WTC11 (cell line): ENCODE measurements around the gene VWA5B1. TPM values are rescaled to one million over a fixed set of nuclear protein-coding genes. Genes with fewer than 3 reads are reported as not detected.

Source experiments
- ARID4B ChIP-seq: sonication (generic); formaldehyde crosslinking; IDR thresholded peaks from 2 replicates; pipeline ENCODE4 v1.8.0; 2023; ENCODE audit warnings: missing genetic modification reagents, mild to moderate bottlenecking, borderline replicate concordance
- ATF1 ChIP-seq: sonication (generic); formaldehyde crosslinking; IDR thresholded peaks from 2 replicates; pipeline ENCODE4 v1.8.1; 2023; ENCODE audit warnings: mild to moderate bottlenecking, moderate library complexity, missing genetic modification reagents
- E2F5 ChIP-seq: sonication (generic); formaldehyde crosslinking; IDR thresholded peaks from 2 replicates; pipeline ENCODE4 v1.8.1; 2022; ENCODE audit warnings: mild to moderate bottlenecking, moderate library complexity, missing genetic modification reagents
- ERG ChIP-seq: fragments of 250-450 bp; sonication (Bioruptor Pico); IDR thresholded peaks from 2 replicates; pipeline ENCODE4 v1.8.0; 2021; ENCODE audit warnings: mild to moderate bottlenecking
- FOXP1 ChIP-seq: sonication (generic); formaldehyde crosslinking; IDR thresholded peaks from 2 replicates; pipeline ENCODE4 v1.8.0; 2022; ENCODE audit warnings: missing genetic modification reagents, mild to moderate bottlenecking, moderate library complexity, borderline replicate concordance
- GTF2I ChIP-seq: fragments of 250-450 bp; sonication (Bioruptor Pico); conservative IDR thresholded peaks from 2 replicates; pipeline ENCODE4 v1.4.0; 2021; ENCODE audit warnings: mild to moderate bottlenecking
- HMGXB4 ChIP-seq: sonication (generic); formaldehyde crosslinking; IDR thresholded peaks from 2 replicates; pipeline ENCODE4 v1.8.1; 2023; ENCODE audit warnings: mild to moderate bottlenecking, moderate library complexity, missing genetic modification reagents
- IRF1 ChIP-seq: sonication (generic); formaldehyde crosslinking; IDR thresholded peaks from 2 replicates; pipeline ENCODE4 v1.8.0; 2023; ENCODE audit warnings: missing genetic modification reagents
- MYBL2 ChIP-seq: sonication (generic); formaldehyde crosslinking; IDR thresholded peaks from 2 replicates; pipeline ENCODE4 v1.8.1; 2023; ENCODE audit warnings: mild to moderate bottlenecking, moderate library complexity, missing genetic modification reagents
- NFATC4 ChIP-seq: fragments of 250-450 bp; sonication (Bioruptor Pico); IDR thresholded peaks from 2 replicates; pipeline ENCODE4 v1.9.0; 2021; ENCODE audit warnings: mild to moderate bottlenecking
- NFYB ChIP-seq: sonication (generic); formaldehyde crosslinking; conservative IDR thresholded peaks from 2 replicates; pipeline ENCODE4 v1.8.0; 2022; ENCODE audit warnings: low read depth, missing genetic modification reagents
- NR2C2 ChIP-seq: sonication (generic); formaldehyde crosslinking; IDR thresholded peaks from 2 replicates; pipeline ENCODE4 v1.8.0; 2022; ENCODE audit warnings: mild to moderate bottlenecking, missing genetic modification reagents
- OVOL2 ChIP-seq: fragments of 250-450 bp; sonication (Bioruptor Pico); IDR thresholded peaks from 2 replicates; pipeline ENCODE4 v1.9.0; 2021; ENCODE audit warnings: mild to moderate bottlenecking, borderline replicate concordance
- PRDM15 ChIP-seq: sonication (generic); formaldehyde crosslinking; IDR thresholded peaks from 2 replicates; pipeline ENCODE4 v1.8.0; 2022; ENCODE audit warnings: missing genetic modification reagents
- PRRX2 ChIP-seq: fragments of 250-450 bp; sonication (Bioruptor Pico); IDR thresholded peaks from 2 replicates; pipeline ENCODE4 v1.8.0; 2021; ENCODE audit warnings: mild to moderate bottlenecking
- RORB ChIP-seq: fragments of 250-450 bp; sonication (Bioruptor Pico); IDR thresholded peaks from 2 replicates; pipeline ENCODE4 v1.9.0; 2021; ENCODE audit warnings: mild to moderate bottlenecking
- SOX15 ChIP-seq: fragments of 250-450 bp; sonication (Bioruptor Pico); IDR thresholded peaks from 2 replicates; pipeline ENCODE4 v1.9.0; 2021; ENCODE audit warnings: mild to moderate bottlenecking
- SP1 ChIP-seq: sonication (generic); formaldehyde crosslinking; conservative IDR thresholded peaks from 2 replicates; pipeline ENCODE4 v1.8.1; 2022; ENCODE audit warnings: missing genetic modification reagents
- TEAD4 ChIP-seq: sonication (generic); formaldehyde crosslinking; IDR thresholded peaks from 2 replicates; pipeline ENCODE4 v1.8.0; 2022; ENCODE audit warnings: mild to moderate bottlenecking, missing genetic modification reagents
- TP53 ChIP-seq: sonication (generic); formaldehyde crosslinking; IDR thresholded peaks from 2 replicates; pipeline ENCODE4 v1.8.1; 2023; ENCODE audit warnings: mild to moderate bottlenecking, missing genetic modification reagents
- USF1 ChIP-seq: sonication (generic); formaldehyde crosslinking; IDR thresholded peaks from 2 replicates; pipeline ENCODE4 v1.8.0; 2022; ENCODE audit warnings: mild to moderate bottlenecking, missing genetic modification reagents
- ZBTB43 ChIP-seq: sonication (generic); formaldehyde crosslinking; IDR thresholded peaks from 2 replicates; pipeline ENCODE4 v1.8.1; 2023; ENCODE audit warnings: mild to moderate bottlenecking, missing genetic modification reagents
- ZNF121 ChIP-seq: sonication (generic); formaldehyde crosslinking; IDR thresholded peaks from 2 replicates; pipeline ENCODE4 v1.8.0; 2023; ENCODE audit warnings: missing genetic modification reagents
- ZNF416 ChIP-seq: fragments of 250-450 bp; sonication (Bioruptor Pico); IDR thresholded peaks from 2 replicates; pipeline ENCODE4 v1.9.0; 2021; ENCODE audit warnings: mild to moderate bottlenecking, inconsistent platforms
- ZNF671 ChIP-seq: fragments of 250-450 bp; sonication (Bioruptor Pico); IDR thresholded peaks from 2 replicates; pipeline ENCODE4 v1.8.0; 2021; ENCODE audit warnings: mild to moderate bottlenecking
- total RNA-seq: library from RNA; stranded (reverse); gene quantifications from 3 replicates; pipeline ENCODE4 v1.2.3, GENCODE V29; 2021

Gene VWA5B1
- total RNA-seq, 1 experiment from 2014 or later = 1.5 TPM

- 0 out of 2 replicates have a peak, but pooled peaks have one; percentile 64 for TF ChIP-seq ZBTB43 (CRISPR knock-in tag)
- TF ChIP-seq NR2C2 (CRISPR knock-in tag) = peak; percentile 24; the same call in 1 of the 2 replicates
- TF ChIP-seq ZNF121 (CRISPR knock-in tag) = no peak
- 0 out of 2 replicates have a peak, but pooled peaks have one; percentile 28 for TF ChIP-seq ARID4B (CRISPR knock-in tag)
- no peak for TF ChIP-seq ZNF416 (CRISPR knock-in tag)
- TF ChIP-seq TEAD4 (CRISPR knock-in tag) = no peak
- no peak for TF ChIP-seq ZNF671
- TF ChIP-seq ATF1 (CRISPR knock-in tag) = no peak
- no peak for TF ChIP-seq RORB (CRISPR knock-in tag)
- TF ChIP-seq IRF1 (CRISPR knock-in tag) = 0 out of 2 replicates have a peak, but pooled peaks have one; percentile 64
- no peak for TF ChIP-seq PRRX2
- TF ChIP-seq E2F5 (CRISPR knock-in tag) = no peak
- no peak for TF ChIP-seq NFATC4 (CRISPR knock-in tag)
- no peak for TF ChIP-seq PRDM15 (CRISPR knock-in tag)
- no peak for TF ChIP-seq GTF2I (CRISPR knock-in tag)
- no peak for TF ChIP-seq SOX15 (CRISPR knock-in tag)
- TF ChIP-seq SP1 (CRISPR knock-in tag) = peak; percentile 81
- peak; percentile 76; the same call in 1 of the 2 replicates for TF ChIP-seq FOXP1 (CRISPR knock-in tag)
- no peak for TF ChIP-seq OVOL2 (CRISPR knock-in tag)
- TF ChIP-seq MYBL2 = 0 out of 2 replicates have a peak, but pooled peaks have one; percentile 18
- no peak for TF ChIP-seq ERG (CRISPR knock-in tag)
- TF ChIP-seq TP53 (CRISPR knock-in tag) = no peak; the same call in 1 of the 2 replicates
- peak; percentile 32; the same call in 1 of the 2 replicates for TF ChIP-seq USF1 (CRISPR knock-in tag)
- peak; percentile 32; the same call in 1 of the 2 replicates for TF ChIP-seq NFYB
- TF ChIP-seq HMGXB4 (CRISPR knock-in tag) = no peak
Measured at GRCh38 chr1:20343149-20343937, 52.7 kb downstream of the VWA5B1 start (continued).
